ENCODE results near the gene ZBTB43.
"Not testable (repeated sequence)": the region's sequence is repeated elsewhere in the genome, so short reads cannot be mapped to it uniquely, and the experiment has no call there.

Gene ZBTB43

DNA sequence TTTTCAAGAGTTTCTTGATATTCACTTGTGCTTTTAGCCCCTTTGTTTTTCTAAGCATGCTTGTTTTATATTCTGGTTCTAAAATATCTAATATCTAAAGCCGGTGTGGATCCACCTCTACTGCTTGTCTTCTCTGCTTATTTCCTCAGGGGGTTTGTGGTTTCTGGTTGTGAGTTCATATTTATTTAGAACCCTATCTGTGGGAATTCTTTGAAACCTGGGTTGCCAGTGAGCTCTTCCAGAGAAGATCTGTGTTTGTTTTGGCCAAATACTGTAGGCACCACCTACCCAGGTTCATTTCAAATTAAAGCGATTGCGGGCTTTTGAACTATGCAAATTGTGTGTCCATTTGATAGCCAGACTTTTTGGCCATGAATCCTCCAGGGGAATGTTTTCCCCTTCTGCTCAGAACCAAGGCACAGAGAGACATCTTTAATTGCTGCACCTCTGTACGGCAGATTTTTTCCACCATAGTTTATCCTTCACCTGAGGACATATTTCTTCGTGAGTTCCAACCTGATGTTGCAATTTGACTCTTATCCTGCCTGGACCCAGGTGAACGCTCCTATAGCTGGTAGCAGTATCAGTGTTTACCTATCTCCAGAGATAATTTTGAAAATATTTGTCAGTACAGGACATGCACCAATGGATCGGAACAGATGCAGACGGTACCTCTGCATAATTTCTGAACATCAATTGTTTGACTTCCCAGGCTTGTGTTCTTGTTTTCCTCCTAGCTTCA lies 2.4 kb upstream of the ZBTB43 start:
- TF ChIP-seq, protein P1, sequence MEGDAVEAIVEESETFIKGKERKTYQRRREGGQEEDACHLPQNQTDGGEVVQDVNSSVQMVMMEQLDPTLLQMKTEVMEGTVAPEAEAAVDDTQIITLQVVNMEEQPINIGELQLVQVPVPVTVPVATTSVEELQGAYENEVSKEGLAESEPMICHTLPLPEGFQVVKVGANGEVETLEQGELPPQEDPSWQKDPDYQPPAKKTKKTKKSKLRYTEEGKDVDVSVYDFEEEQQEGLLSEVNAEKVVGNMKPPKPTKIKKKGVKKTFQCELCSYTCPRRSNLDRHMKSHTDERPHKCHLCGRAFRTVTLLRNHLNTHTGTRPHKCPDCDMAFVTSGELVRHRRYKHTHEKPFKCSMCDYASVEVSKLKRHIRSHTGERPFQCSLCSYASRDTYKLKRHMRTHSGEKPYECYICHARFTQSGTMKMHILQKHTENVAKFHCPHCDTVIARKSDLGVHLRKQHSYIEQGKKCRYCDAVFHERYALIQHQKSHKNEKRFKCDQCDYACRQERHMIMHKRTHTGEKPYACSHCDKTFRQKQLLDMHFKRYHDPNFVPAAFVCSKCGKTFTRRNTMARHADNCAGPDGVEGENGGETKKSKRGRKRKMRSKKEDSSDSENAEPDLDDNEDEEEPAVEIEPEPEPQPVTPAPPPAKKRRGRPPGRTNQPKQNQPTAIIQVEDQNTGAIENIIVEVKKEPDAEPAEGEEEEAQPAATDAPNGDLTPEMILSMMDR (IDR thresholded peaks at IDR 0.05; ENCODE audit: insufficient read depth, missing control alignments) = no peak
- DNase-seq (ENCODE audit: insufficient read length, low spot score) (no peak), FAIRE-seq (no peak)

DNA sequence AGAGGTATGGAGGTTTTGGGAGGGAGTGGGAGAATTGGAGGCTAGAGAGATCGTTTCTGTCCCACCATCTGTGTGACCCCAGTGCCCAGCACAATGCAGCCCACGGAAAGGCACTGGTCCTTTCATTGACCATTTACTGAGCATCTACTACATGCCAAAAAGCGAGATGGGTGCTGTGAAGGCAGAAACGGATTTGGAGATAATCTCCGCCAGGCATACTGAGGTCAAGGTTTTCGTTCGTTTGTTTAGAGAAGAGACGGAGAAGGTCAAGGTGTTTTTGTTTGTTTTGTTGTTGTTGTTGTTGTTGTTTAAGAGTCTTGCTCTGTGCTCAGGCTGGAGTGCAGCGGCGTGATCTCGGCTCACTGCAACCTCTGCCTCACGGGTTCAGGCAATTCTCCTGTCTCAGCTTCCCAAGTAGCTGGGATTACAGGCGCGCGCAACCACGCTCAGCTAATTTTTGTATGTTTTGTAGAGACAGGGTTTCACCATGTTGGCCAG lies 593 bp upstream of the ZBTB43 start:
- DNase-seq (ENCODE audit: insufficient read length, low spot score) = no peak
- FAIRE-seq = no peak
- TF ChIP-seq, protein P1 (IDR thresholded peaks at IDR 0.05; ENCODE audit: insufficient read depth, missing control alignments) = no peak

DNA sequence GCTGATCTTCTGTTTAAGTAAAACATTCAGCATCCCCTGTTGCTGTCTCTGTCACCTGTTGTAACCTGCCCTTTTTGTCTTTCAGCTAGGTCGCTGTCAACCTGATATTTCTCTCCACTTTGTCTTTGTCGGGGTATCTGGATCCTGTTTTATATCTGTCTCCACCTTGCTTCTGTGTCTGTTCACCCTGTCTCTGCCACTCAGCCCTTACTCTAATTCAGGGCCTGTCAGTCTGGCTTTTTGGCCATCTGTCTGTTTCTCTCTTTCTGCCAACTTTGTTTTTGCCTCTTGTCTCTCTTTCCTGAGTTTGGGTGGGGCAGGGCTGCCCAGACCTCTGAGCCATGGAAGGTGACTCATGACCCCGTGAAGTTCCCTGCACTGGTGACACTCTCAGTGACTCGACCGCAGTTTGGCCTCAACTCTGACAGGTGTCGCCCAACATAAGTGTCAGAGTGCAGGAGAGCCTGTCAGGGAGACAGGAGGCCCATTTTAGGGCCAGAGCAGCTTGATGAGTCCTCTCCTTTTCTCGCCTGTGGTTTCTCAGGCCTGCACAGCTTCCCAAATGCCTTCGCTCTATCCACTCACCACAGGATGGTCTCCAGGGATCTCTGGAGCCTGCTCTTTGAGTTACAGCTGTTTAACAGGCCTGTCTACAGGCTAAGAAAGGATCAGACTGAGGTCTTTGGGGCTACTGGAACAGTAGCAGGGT lies 868 bp downstream of the ZBTB43 start:
- no peak for DNase-seq (ENCODE audit: insufficient read length, low spot score)
- no peak for FAIRE-seq
- TF ChIP-seq, protein P1 (IDR thresholded peaks at IDR 0.05; ENCODE audit: insufficient read depth, missing control alignments) = no peak

DNA sequence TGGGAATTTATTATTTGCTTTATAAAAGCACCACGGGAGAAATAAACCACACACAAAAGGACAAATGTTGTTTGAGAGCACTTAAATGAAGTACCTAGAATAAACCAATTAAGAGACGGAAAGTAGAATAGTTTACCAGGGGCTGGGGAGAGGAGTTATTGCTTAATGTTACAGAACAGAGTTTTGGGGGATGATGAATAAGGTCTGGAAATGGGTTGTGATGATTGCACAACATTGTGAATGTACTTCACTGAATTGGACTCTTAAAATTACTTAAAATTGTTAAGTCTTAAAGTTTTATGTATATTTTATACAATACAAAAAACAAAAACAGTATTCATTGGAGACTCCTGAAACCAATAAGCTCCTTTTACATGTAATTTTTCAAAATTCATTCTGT lies 1.5 kb downstream of the ZBTB43 start:
- no peak for FAIRE-seq
- TF ChIP-seq, protein P1 (IDR thresholded peaks at IDR 0.05; ENCODE audit: insufficient read depth, missing control alignments) = no peak

GRCh38 chr9:126809068-126809467 lies 4.2 kb downstream of the ZBTB43 start:
- DNase-seq (ENCODE audit: insufficient read length, low spot score) (no peak), FAIRE-seq (no peak)
- TF ChIP-seq, protein P1 (IDR thresholded peaks at IDR 0.05; ENCODE audit: insufficient read depth, missing control alignments) = no peak

More for the DNA sequence above, 1.5 kb downstream of the ZBTB43 start:
- DNase-seq (ENCODE audit: insufficient read length, low spot score) = no peak

GRCh38 chr9:126810221-126810620 lies 5.4 kb downstream of the ZBTB43 start:
- not testable (repeated sequence) for DNase-seq (ENCODE audit: insufficient read length, low spot score); FAIRE-seq

DNA sequence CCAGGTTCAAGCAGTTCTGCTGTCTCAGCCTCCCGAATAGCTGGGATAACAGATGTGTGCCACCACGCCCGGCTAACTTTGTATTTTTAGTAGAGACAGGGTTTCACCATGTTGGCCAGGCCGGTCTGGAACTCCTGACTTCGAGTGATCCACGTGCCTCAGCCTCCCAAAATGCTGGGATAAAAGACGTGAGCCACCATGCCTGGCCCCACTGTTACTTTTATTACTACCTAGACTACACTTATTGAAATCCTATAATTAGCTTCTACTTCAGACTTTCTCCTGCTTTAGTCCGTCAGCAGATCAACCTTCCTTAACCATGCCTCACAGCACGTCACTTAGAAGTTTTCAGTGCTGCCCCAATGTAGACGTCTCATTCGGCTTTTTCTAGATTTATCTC lies 8.2 kb downstream of the ZBTB43 start:
- FAIRE-seq (no peak), DNase-seq (ENCODE audit: insufficient read length, low spot score) (no peak)
- TF ChIP-seq, protein P1 (IDR thresholded peaks at IDR 0.05; ENCODE audit: insufficient read depth, missing control alignments) = no peak
